Activated CD8-positive, alpha-beta memory T cell treated with anti-CD3 and anti-CD28 coated beads, Interleukin-2, amount 50 U/mL, for 1 hour (primary cell): ENCODE results near the gene LILRA5.
"Not testable (repeated sequence)": the region's sequence is repeated elsewhere in the genome, so short reads cannot be mapped to it uniquely, and the experiment has no call there.

Experiments
- DNase-seq: peaks from one replicate; pipeline ENCODE4 v3.0.0-alpha.2; 2020; ENCODE audit errors: extremely low read depth

LILRA5 gene

GRCh38 chr19:54312436-54313377 lies at the start of gene LILRA5:
TSS of gene LILRA5 (minus strand) at chr19:54313166. CDS start at chr19:54313019, 147 bp downstream.
- no peak for DNase-seq

- DNase-seq, result not testable (repeated sequence)
Observed at GRCh38 chr19:54361680-54362422, 48.9 kb upstream of the LILRA5 start.

- not testable (repeated sequence) for DNase-seq
Observed at GRCh38 chr19:54359149-54359820, 46.3 kb upstream of the LILRA5 start.

GRCh38 chr19:54357381-54357780 lies 44.4 kb upstream of the LILRA5 start:
- DNase-seq, result no peak

- DNase-seq, result no peak
Observed at GRCh38 chr19:54356444-54357056, 43.6 kb upstream of the LILRA5 start.

GRCh38 chr19:54355675-54356074 lies 42.7 kb upstream of the LILRA5 start:
- DNase-seq, result no peak

GRCh38 chr19:54354761-54355160 lies 41.8 kb upstream of the LILRA5 start:
- no peak for DNase-seq

- no peak for DNase-seq
Observed at GRCh38 chr19:54352546-54352945, 39.6 kb upstream of the LILRA5 start.

GRCh38 chr19:54352041-54352440 lies 39.1 kb upstream of the LILRA5 start:
- no peak for DNase-seq

- DNase-seq, result no peak
Observed at GRCh38 chr19:54351474-54351873, 38.5 kb upstream of the LILRA5 start.

- DNase-seq, result no peak
Observed at GRCh38 chr19:54345938-54346386, 33.0 kb upstream of the LILRA5 start.

- no peak for DNase-seq
Observed at GRCh38 chr19:54343868-54344267, 30.9 kb upstream of the LILRA5 start.

GRCh38 chr19:54341295-54341694 lies 28.3 kb upstream of the LILRA5 start:
- DNase-seq, result no peak

- no peak for DNase-seq
Observed at GRCh38 chr19:54339646-54340358, 26.8 kb upstream of the LILRA5 start.

GRCh38 chr19:54338521-54338920 lies 25.6 kb upstream of the LILRA5 start:
- DNase-seq, result no peak

- no peak for DNase-seq
Observed at GRCh38 chr19:54337858-54338230, 24.9 kb upstream of the LILRA5 start.

GRCh38 chr19:54336893-54337857 lies 24.2 kb upstream of the LILRA5 start:
- no peak for DNase-seq

- DNase-seq, result no peak
Observed at GRCh38 chr19:54335979-54336892, 23.3 kb upstream of the LILRA5 start.

GRCh38 chr19:54335164-54335563 lies 22.2 kb upstream of the LILRA5 start:
- DNase-seq, result no peak
